Erythroblast (primary cell): ENCODE measurements around the gene BCAR3.

Experiments used
- GATA1 ChIP-seq: IDR thresholded peaks from 2 replicates; pipeline ENCODE4 v1.6.1; 2011; ENCODE audit warnings: low read depth, mild to moderate bottlenecking, control low read depth, low read length, moderate library complexity
- POLR2A ChIP-seq: IDR thresholded peaks from 2 replicates; pipeline ENCODE4 v1.6.1; 2011; ENCODE audit warnings: mild to moderate bottlenecking, low read length

- no peak for TF ChIP-seq POLR2A
- TF ChIP-seq GATA1, result no peak
Observed at GRCh38 chr1:93559045-93559444, 122.6 kb downstream of the BCAR3 start.
